GF-D8 (cell line): ENCODE results near the gene JKAMP.

Experiments used
- DNase-seq: peaks from one replicate; lab custom pipeline; 2025; lab: John Stamatoyannopoulos, UW

The JKAMP gene

DNA sequence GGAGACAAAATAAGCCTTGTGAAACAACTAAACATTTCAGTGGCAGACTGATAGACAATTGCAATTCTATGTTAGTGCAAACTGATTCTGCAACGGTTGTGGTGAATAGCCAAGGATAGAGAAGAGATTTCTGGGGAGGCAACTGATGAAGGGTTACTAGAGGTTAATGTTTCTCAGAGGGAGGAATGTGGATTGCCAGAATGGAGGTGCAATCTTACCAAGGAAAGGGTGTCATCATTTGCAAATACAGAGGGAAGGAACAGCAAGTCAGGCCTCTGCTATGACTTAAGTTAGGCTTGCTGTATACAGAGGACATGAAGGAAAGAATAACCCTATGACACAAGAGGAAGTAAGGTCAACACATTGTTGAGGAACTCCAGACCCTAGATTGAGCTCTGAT lies 56.5 kb downstream of the JKAMP start:
- no peak for DNase-seq

DNA sequence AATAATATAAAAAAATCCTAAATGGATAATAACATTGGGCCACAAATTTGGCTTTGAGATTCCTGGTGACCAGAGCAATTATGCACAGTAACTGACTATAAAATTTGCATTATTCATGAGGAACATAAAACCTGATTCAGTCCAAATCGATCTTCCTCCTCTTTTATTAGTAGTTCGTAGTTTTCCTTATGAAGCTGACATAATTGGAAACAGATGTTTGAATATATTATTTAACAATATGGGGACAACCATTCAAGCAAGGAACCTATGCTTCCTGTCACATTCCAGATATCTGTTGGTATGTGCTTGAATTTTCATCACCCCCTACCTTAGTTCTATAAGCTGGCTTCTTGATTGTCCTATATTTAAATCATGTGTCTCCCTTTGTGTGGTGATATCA lies 57.4 kb downstream of the JKAMP start:
- DNase-seq, result no peak

DNA sequence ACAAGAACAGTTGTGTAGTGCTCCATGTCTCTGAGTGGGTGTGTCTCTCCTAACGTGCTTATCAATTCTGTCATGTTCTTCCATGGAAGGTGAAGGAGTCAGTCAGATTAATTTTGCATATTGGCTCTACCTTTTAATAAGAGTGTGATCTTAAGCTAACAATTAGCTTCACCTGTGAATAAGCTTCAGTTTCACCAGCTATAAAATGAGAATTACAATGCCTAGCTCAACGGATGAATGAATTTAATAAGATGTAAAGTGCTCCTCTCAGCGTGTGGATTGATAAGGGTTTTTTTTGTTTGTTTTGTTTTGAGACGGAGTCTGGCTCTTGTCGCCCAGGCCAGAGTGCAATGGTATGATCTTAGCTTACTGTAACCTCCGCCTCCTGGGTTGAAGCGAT lies 59.6 kb downstream of the JKAMP start:
- DNase-seq, result no peak

DNA sequence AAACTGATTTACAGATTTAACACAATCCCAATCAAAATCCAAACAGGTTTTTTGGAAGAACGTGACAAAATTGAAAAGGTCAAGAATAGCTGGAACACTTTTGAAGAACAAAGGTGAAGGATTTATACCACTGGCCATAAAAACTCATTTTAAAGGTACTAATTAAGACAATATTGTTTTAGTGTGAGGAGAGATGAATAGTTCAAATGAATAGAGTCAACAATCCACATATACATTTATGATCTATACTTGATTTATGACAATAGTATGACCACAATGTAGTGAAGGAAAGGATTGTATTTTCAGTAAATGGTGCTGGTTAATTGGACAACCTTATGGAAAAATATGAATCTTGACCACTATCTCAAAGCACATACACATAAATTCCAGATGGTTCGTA lies 63.0 kb downstream of the JKAMP start:
- DNase-seq, result no peak
